Gastroesophageal sphincter (tissue), 3 donors: ENCODE results near the gene UGT2B17.
"Not testable (repeated sequence)": the region's sequence is repeated elsewhere in the genome, so short reads cannot be mapped to it uniquely, and the experiment has no call there.

ENCODE experiments used
- CTCF ChIP-seq, 4 experiments: fragments of 200-600 bp in 2 of 4; fragments of 450-650 bp in 2 of 4; sonication (generic) in 1 of 4; IDR thresholded peaks; one replicate each; pipeline ENCODE4 v1.5.1; 2017 to 2019; ENCODE audit warnings: antibody characterized with exemption in 4 of 4, mild to moderate bottlenecking in 2 of 4, moderate library complexity in 2 of 4
- POLR2A ChIP-seq, 2 donors: fragments of 450-650 bp; IDR thresholded peaks; one replicate each; pipeline ENCODE4 v1.6.1; 2017; ENCODE audit warnings: antibody characterized with exemption in 2 of 2, mild to moderate bottlenecking in 2 of 2, moderate library complexity in 1 of 2

DNA sequence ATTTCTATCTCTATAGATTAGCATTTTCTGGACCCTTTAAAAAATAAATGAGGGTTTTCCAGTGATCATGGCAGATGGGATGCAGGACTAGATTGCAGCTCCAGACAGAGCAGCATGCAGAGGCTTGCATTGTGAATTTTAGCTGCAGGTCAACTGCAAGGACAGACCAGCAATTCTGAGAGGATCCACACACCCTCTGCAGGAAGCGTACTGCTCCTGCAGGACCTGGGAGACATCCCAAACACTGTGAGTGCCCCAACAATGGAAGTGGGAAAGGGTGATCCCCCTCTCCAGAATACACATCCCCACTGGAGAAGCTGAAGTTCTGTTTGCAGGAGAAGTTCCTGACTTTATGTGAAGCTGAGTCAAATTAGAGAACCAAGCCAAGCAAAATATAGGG, 7.1 kb downstream of the UGT2B17 start:
- TF ChIP-seq POLR2A, CTCF (IDR thresholded peaks at IDR 0.05): not testable (repeated sequence)
